ENCODE data around the gene SGF29. TPM values are rescaled to one million over a fixed set of nuclear protein-coding genes. Genes with fewer than 3 reads are reported as not detected.
"Not testable (repeated sequence)": the region's sequence is repeated elsewhere in the genome, so short reads cannot be mapped to it uniquely, and the experiment has no call there.

The SGF29 gene
- total RNA-seq, 1 donor from 2014 or later: 20.2 TPM

GRCh38 chr16:28606291-28607115, 52.8 kb downstream of the SGF29 start:
- DNase-seq (ENCODE audit: missing footprints): no peak
- intact Hi-C loops (cut with DNase I): no loop called here
- ATAC-seq: no peak

- intact Hi-C loops (cut with DNase I): no loop called here
- DNase-seq (ENCODE audit: missing footprints) (no peak), ATAC-seq (no peak)
These were observed 53.5 kb downstream of the SGF29 start for GRCh38 chr16:28607116-28607623.

GRCh38 chr16:28607681-28608495, 54.2 kb downstream of the SGF29 start:
- ATAC-seq; intact Hi-C loops (cut with DNase I): not testable (repeated sequence)

GRCh38 chr16:28608496-28608808, 54.7 kb downstream of the SGF29 start:
- intact Hi-C loops (cut with DNase I); DNase-seq (ENCODE audit: missing footprints); ATAC-seq: not testable (repeated sequence)

More at GRCh38 chr16:28607681-28608495, 54.2 kb downstream of the SGF29 start:
- DNase-seq (ENCODE audit: missing footprints): not testable (repeated sequence)

- DNase-seq (ENCODE audit: missing footprints); intact Hi-C loops (cut with DNase I); ATAC-seq: not testable (repeated sequence)
These were observed 55.3 kb downstream of the SGF29 start for GRCh38 chr16:28608867-28609596.

- intact Hi-C loops (cut with DNase I): no loop called here
- DNase-seq (ENCODE audit: missing footprints) (peak; percentile 84), ATAC-seq (peak; percentile 79)
These were observed 56.2 kb downstream of the SGF29 start, which contains the start of gene SULT1A1 for GRCh38 chr16:28609631-28610594. TSS of gene SULT1A1 (minus strand) at chr16:28610044. CDS start at chr16:28608855, 1,189 bp downstream.

- DNase-seq (ENCODE audit: missing footprints) (no peak), ATAC-seq (no peak)
- intact Hi-C loops (cut with DNase I): no loop called here
These were observed 57.0 kb downstream of the SGF29 start for GRCh38 chr16:28610595-28611191.

- DNase-seq (ENCODE audit: missing footprints); intact Hi-C loops (cut with DNase I): not testable (repeated sequence)
- ATAC-seq: peak; percentile 20
These were observed 58.9 kb downstream of the SGF29 start for GRCh38 chr16:28612359-28613280.

GRCh38 chr16:28613912-28614311, 60.2 kb downstream of the SGF29 start:
- intact Hi-C loops (cut with DNase I); DNase-seq (ENCODE audit: missing footprints); ATAC-seq: not testable (repeated sequence)

- DNase-seq (ENCODE audit: missing footprints); ATAC-seq; intact Hi-C loops (cut with DNase I): not testable (repeated sequence)
These were observed 60.8 kb downstream of the SGF29 start for GRCh38 chr16:28614561-28614960.

- DNase-seq (ENCODE audit: missing footprints): peak; percentile 74
- intact Hi-C loops (cut with DNase I): loop anchor here (5.0 kb wide), 1 partner anchor 123 kb away; the partner anchor contains the start of genes APOBR and CLN3
- ATAC-seq: peak; percentile 38
These were observed 61.9 kb downstream of the SGF29 start for GRCh38 chr16:28615486-28616223.

GRCh38 chr16:28616224-28616577, 62.5 kb downstream of the SGF29 start:
- ATAC-seq; DNase-seq (ENCODE audit: missing footprints): not testable (repeated sequence)
- intact Hi-C loops (cut with DNase I): loop anchor here (5.0 kb wide), 1 partner anchor 124 kb away; the partner anchor contains the start of genes APOBR and CLN3

GRCh38 chr16:28616636-28617035, 62.9 kb downstream of the SGF29 start:
- intact Hi-C loops (cut with DNase I): loop anchor here (5.0 kb wide), 1 partner anchor 124 kb away; the partner anchor contains the start of genes APOBR and CLN3
- ATAC-seq: no peak
- DNase-seq (ENCODE audit: missing footprints): no peak

GRCh38 chr16:28617874-28618273, 64.2 kb downstream of the SGF29 start:
- intact Hi-C loops (cut with DNase I): loop anchor here (5.0 kb wide), 1 partner anchor 126 kb away; the partner anchor contains the start of genes APOBR and CLN3
- no peak for DNase-seq (ENCODE audit: missing footprints)
- no peak for ATAC-seq

GRCh38 chr16:28620316-28620715, 66.6 kb downstream of the SGF29 start:
- intact Hi-C loops (cut with DNase I); ATAC-seq; DNase-seq (ENCODE audit: missing footprints): not testable (repeated sequence)

Data from Right ventricle myocardium inferior (tissue), 1 donor.